Measurements from ENCODE around the gene ST8SIA5. TPM values are rescaled to one million over a fixed set of nuclear protein-coding genes. Genes with fewer than 3 reads are reported as not detected.

The ST8SIA5 gene
- polyA plus RNA-seq, 3 donors, result not detected

DNA sequence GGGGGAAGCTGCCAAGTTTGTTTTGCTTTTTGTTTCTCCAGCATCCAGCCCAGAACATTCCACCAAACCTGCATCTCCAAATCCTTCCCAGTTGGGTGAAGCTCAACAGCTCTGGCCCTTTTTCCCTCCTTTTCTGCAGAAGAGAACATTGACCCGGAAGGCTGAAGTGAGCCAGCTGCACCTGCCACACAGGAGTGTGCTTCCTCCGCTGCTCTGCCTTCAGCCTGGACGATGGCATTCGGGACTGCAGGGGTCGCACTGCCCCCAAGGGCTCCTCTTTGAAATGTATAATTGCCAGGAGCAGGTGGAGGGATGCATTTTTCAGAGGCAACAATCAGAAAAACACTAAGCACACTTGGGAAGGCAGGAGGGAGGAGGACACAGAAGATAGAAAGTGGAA lies 41.8 kb downstream of the ST8SIA5 start:
- Histone ChIP-seq H3K79me2 (ENCODE audit: insufficient read depth, low read length) (no peaks in the 10 kb centered on the region), H2AFZ (ENCODE audit: insufficient read depth, low read depth, low read length, poor library complexity, severe bottlenecking) (no peak overlapping the region), H3K27ac (ENCODE audit: low read depth in 1 of 2, low read length in 2 of 2) (no peak overlapping the region), H3K4me2 (replicated peaks; ENCODE audit: extremely low read depth, low read length, poor library complexity, severe bottlenecking) (no peak overlapping the region), H4K20me1 (ENCODE audit: insufficient read depth, low read length) (no peaks in the 10 kb centered on the region), H3K27me3 (ENCODE audit: control insufficient read depth in 2 of 2, insufficient read depth in 2 of 2, low read length in 2 of 2) (no peaks in the 10 kb centered on the region), H3K4me1 (ENCODE audit: control insufficient read depth in 1 of 2, insufficient read depth in 2 of 2, low read length in 2 of 2) (no peaks in the 10 kb centered on the region), H3K9ac (ENCODE audit: insufficient read depth, low read length, poor library complexity, severe bottlenecking) (no peak overlapping the region), H3K9me3 (replicated peaks in 1 of 2; ENCODE audit: control insufficient read depth in 1 of 2, insufficient read depth in 1 of 2, low read length in 2 of 2) (no peaks in the 10 kb centered on the region), H3K36me3 (replicated peaks in 1 of 2; ENCODE audit: control insufficient read depth in 1 of 2, insufficient read depth in 2 of 2, low read length in 2 of 2) (no peaks in the 10 kb centered on the region), H3K4me3 (replicated peaks in 1 of 3; ENCODE audit: low read depth in 2 of 3, low read length in 3 of 3) (no peak overlapping the region)
- Mint-ChIP-seq H3K36me3 (no peaks in the 10 kb centered on the region), H3K27me3 (ENCODE audit: low read depth in 3 of 3) (peaks cover 1 to 9% (median 3%) of the 10 kb centered on the region in 3 donors), H3K27ac (no peak overlapping the region), H3K4me1 (no peaks in the 10 kb centered on the region), H3K9me3 (peaks cover 0 to 3% (median 0%) of the 10 kb centered on the region in 7 donors), H3K4me3 (no peak overlapping the region)
- WGBS (ENCODE audit: insufficient coverage), result 66% methylated on average over 4 of the region's 5 CpGs
- intact Hi-C loops (cut with micrococcal nuclease), result no loop called here
- TF ChIP-seq, protein P1, sequence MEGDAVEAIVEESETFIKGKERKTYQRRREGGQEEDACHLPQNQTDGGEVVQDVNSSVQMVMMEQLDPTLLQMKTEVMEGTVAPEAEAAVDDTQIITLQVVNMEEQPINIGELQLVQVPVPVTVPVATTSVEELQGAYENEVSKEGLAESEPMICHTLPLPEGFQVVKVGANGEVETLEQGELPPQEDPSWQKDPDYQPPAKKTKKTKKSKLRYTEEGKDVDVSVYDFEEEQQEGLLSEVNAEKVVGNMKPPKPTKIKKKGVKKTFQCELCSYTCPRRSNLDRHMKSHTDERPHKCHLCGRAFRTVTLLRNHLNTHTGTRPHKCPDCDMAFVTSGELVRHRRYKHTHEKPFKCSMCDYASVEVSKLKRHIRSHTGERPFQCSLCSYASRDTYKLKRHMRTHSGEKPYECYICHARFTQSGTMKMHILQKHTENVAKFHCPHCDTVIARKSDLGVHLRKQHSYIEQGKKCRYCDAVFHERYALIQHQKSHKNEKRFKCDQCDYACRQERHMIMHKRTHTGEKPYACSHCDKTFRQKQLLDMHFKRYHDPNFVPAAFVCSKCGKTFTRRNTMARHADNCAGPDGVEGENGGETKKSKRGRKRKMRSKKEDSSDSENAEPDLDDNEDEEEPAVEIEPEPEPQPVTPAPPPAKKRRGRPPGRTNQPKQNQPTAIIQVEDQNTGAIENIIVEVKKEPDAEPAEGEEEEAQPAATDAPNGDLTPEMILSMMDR (IDR thresholded peaks at IDR 0.05), result no peak
- no peak for DNase-seq

DNA sequence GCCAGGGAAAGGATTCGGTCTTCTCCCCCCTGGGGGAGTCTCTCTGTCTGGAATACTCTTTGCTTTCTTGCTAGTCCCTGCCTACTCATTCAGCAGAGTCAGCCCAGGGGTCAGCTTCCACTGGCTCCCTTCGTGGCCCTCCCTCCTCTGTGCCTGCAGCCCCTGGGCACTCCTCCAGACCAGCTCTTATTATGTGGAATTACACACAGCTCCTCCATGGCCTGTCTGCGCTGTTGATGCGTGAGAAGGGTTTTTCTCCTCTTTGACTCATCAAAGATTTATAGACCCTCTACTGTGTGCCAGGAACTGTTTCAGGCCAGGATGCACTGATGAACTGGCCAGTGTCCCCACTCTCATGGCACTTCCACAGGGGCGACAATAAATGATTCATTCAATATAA lies 44.4 kb downstream of the ST8SIA5 start:
- Mint-ChIP-seq H3K27ac (no peak overlapping the region), H3K9me3 (peaks cover 0 to 3% (median 0%) of the 10 kb centered on the region in 7 donors), H3K27me3 (ENCODE audit: low read depth in 3 of 3) (peaks cover 1 to 9% (median 4%) of the 10 kb centered on the region in 3 donors), H3K4me1 (no peaks in the 10 kb centered on the region), H3K36me3 (no peaks in the 10 kb centered on the region), H3K4me3 (no peak overlapping the region)
- no peak overlapping the region for H3K27ac ChIP-seq (ENCODE audit: low read depth in 1 of 2, low read length in 2 of 2)
- no peaks in the 10 kb centered on the region for H3K27me3 ChIP-seq (ENCODE audit: control insufficient read depth in 2 of 2, insufficient read depth in 2 of 2, low read length in 2 of 2)
- no peaks in the 10 kb centered on the region for H3K4me1 ChIP-seq (ENCODE audit: control insufficient read depth in 1 of 2, insufficient read depth in 2 of 2, low read length in 2 of 2)
- TF ChIP-seq, protein P1 (IDR thresholded peaks at IDR 0.05), result no peak
- no peak overlapping the region for H3K9ac ChIP-seq (ENCODE audit: insufficient read depth, low read length, poor library complexity, severe bottlenecking)
- intact Hi-C loops (cut with micrococcal nuclease), result no loop called here
- H2AFZ ChIP-seq (ENCODE audit: insufficient read depth, low read depth, low read length, poor library complexity, severe bottlenecking), result no peak overlapping the region
- no peaks in the 10 kb centered on the region for H3K79me2 ChIP-seq (ENCODE audit: insufficient read depth, low read length)
- DNase-seq, result no peak
- no peaks in the 10 kb centered on the region for H3K9me3 ChIP-seq (replicated peaks in 1 of 2; ENCODE audit: control insufficient read depth in 1 of 2, insufficient read depth in 1 of 2, low read length in 2 of 2)
- 83% methylated on average over 2 of the region's 5 CpGs for WGBS (ENCODE audit: insufficient coverage)
- no peak overlapping the region for H3K4me3 ChIP-seq (replicated peaks in 1 of 3; ENCODE audit: low read depth in 2 of 3, low read length in 3 of 3)
- H4K20me1 ChIP-seq (ENCODE audit: insufficient read depth, low read length), result no peaks in the 10 kb centered on the region
- H3K4me2 ChIP-seq (replicated peaks; ENCODE audit: extremely low read depth, low read length, poor library complexity, severe bottlenecking), result no peak overlapping the region
- H3K36me3 ChIP-seq (replicated peaks in 1 of 2; ENCODE audit: control insufficient read depth in 1 of 2, insufficient read depth in 2 of 2, low read length in 2 of 2), result no peaks in the 10 kb centered on the region

All from CD14-positive monocyte (primary cell).